M059J (cell line): ENCODE measurements around the gene ZGRF1. TPM values are rescaled to one million over a fixed set of nuclear protein-coding genes. Genes with fewer than 3 reads are reported as not detected.
"Not testable (repeated sequence)": the region's sequence is repeated elsewhere in the genome, so short reads cannot be mapped to it uniquely, and the experiment has no call there.

ENCODE experiments used
- DNase-seq: peaks from one replicate; pipeline ENCODE4 v3.0.0-alpha.2; 2012; ENCODE audit warnings: low read depth
- total RNA-seq: library from RNA; depleted of rRNA; stranded (reverse); fragments of >200 nt; shearing (Covaris generic); gene quantifications from 2 replicates; pipeline ENCODE4 v1.2.3, GENCODE V29; 2014

The ZGRF1 gene
- total RNA-seq, 1 experiment from 2014 or later: 7.1 TPM

DNA sequence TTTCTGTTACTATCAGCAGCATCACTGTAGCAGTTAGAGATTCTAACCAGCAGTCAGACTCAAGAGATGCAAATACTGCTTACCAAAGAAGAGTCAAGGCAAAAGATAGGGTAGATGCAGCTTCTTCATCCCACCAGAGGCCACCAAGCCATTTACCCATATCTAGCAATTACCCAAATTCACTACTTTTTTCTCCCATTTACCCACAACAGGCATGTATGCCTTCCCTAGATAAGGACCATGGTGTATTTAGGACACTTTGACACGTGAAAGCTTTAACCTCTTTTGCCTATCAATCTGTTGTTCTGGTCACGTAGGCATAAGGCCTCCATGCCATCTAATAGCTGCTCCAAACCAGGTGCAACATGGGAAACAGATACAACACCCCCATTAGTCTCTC is 5.8 kb upstream of the ZGRF1 start:
- DNase-seq: no peak

DNA sequence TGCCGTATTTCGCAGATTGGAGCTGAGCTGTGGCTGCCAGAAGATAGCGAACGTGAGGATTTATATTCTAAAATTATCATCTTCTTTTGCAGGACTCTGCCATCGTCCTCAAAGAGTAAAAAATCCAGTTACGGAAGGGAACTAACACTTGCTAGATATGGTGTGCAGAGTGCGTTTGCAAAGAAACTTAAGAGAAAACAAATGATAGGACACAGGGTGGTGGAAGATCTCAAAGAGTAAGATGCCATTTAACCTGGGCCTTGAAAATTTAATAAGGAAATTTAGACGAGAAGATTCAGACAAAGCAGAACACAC is 800 bp upstream of the ZGRF1 start:
- no peak for DNase-seq

GRCh38 chr4:112633477-112634235 is 3.1 kb downstream of the ZGRF1 start:
- peak; percentile 31 for DNase-seq

DNA sequence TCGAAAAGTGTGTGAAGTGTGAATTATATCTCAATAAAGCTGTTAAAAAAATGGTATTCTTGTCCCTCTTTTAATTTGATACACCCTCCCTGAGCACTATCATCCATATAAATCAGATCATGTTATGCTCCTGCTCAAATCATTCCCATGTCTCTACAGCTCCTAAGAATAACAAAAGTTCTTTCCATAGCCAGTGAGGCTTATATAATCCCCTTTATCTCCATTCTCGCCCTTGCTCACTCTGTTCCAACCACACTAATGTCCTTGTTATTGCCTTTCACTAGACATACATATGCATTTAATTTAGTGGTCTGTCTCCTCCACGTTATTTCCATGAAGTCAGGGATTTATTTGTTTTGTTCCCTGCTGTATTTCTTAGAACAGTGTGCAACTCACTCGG is 10.5 kb downstream of the ZGRF1 start:
- no peak for DNase-seq

GRCh38 chr4:112616984-112617383 is 19.7 kb downstream of the ZGRF1 start:
- no peak for DNase-seq

- DNase-seq: not testable (repeated sequence)
Observed at GRCh38 chr4:112612814-112613213, 23.9 kb downstream of the ZGRF1 start.

- DNase-seq: peak; percentile 52
Observed at GRCh38 chr4:112604589-112604988, 32.1 kb downstream of the ZGRF1 start.

GRCh38 chr4:112594993-112595392 is 41.7 kb downstream of the ZGRF1 start:
- DNase-seq: no peak

GRCh38 chr4:112593438-112594133 is 43.1 kb downstream of the ZGRF1 start:
- DNase-seq: no peak

- no peak for DNase-seq
Observed at GRCh38 chr4:112592717-112593116, 44.0 kb downstream of the ZGRF1 start.

DNA sequence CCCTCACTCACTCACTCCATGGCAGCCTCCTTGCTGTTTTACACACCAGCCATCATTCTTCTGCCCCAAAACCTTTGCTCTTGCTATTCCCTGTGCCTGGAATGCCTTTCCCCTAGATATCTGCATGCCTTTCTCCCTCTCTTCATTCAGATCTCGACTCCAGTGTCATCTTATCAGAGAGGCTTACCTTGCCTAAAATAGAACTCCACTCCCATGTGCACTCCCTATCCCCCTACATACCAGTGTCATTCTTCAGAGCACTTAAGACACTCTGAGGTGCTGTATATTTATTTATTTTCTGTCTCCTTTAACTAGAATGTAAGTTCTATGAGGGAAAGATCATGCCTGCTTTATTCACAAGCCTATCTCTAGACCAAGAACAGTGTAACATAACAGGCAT is 45.1 kb downstream of the ZGRF1 start:
- no peak for DNase-seq

- peak; percentile 37 for DNase-seq
Observed at GRCh38 chr4:112589206-112589605, 47.5 kb downstream of the ZGRF1 start.

DNA sequence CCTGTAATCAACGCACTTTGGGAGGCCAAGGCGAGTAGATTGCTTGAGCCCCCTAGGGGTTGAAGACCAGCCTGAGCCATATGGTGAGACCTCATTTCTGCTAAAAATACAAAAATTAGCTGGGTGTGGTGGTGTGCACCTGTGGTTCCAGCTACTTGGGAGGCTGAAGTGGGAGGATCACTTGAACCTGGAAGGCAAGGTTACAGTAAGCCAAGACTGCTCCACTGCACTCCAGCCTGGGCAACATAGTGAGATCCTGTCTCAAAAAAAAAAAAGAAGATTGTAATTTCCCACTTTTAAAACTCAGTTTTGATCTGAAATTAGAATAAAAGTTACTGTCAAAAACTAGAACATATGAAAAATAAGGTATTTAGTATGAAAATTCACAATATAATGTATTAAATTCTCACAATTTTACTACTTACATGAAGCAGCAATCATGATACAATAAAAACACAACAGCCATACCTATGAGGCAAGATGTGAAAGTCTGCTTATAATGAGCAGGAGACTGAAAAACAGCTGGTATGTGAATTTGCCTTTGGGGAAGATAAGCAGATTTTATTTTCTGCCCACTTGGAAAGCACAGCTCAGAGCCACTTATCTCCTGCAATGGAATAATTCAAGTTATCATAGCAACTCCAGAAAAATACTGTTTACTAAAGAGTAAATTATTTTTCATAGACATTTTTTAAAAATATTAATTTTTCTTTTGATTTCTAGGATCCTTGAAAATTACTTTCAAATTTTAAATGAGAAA is 50.6 kb downstream of the ZGRF1 start:
- DNase-seq: no peak

DNA sequence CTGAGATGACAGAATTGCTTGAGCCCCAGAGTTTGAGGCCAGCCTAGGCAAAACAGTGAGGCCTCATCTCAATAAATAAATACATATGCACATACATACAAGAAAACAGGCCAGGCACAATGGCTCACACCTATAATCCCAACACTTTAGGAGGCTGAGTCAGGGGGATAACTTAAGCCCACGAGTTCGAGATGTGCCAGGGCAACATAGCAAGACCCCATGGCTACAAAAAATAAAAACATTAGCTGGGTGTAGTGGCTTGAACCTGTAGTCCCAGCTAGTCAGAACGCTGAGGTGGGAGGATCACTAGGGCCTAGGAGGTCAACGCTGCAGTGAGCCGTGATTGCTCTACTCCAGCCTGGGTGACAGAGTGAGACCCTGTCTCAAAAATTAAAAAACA is 69.2 kb downstream of the ZGRF1 start:
- no peak for DNase-seq

DNA sequence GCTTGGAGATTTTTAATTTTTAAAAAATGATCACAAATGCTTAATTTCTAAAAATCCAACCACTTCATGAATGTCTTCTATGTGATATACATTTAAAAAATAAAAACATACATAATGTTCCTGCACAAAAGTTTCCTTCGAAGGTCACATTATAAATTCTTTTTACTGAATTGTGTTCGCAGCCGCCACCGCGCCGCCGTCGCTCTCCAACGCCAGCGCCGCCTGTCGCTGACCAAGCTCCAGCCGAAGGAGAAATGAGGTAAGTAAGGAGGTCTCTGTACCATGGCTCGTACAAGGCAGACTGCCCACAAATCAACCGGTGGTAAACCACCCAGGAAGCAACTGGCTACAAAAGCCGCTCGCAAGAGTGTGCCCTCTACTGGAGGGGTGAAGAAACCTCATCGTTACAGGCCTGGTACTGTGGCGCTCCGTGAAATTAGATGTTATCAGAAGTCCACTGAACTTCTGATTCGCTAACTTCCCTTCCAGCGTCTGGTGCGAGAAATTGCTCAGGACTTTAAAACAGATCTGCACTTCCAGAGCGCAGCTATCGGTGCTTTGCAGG is 71.9 kb downstream of the ZGRF1 start:
- no peak for DNase-seq

- peak; percentile 0 for DNase-seq
Observed at GRCh38 chr4:112563431-112564200, 73.1 kb downstream of the ZGRF1 start.

GRCh38 chr4:112562254-112562879 is 74.3 kb downstream of the ZGRF1 start:
- no peak for DNase-seq

GRCh38 chr4:112560084-112560483 is 76.6 kb downstream of the ZGRF1 start:
- no peak for DNase-seq

- no peak for DNase-seq
Observed at GRCh38 chr4:112559053-112559452, 77.7 kb downstream of the ZGRF1 start.

- no peak for DNase-seq
Observed at GRCh38 chr4:112557676-112558411, 78.9 kb downstream of the ZGRF1 start.
